HG03571 (cell line): ENCODE measurements around the gene TMSB4X.

Experiments
- ATAC-seq: cut with Tn5 transposase; IDR thresholded peaks from one replicate; pipeline ENCODE4 v1.9.1; 2021; ENCODE audit not compliant: unreplicated experiment

The TMSB4X gene

GRCh38 chrX:13022926-13023325 is 48.0 kb downstream of the TMSB4X start:
- ATAC-seq: no peak

GRCh38 chrX:13023567-13023966 is 48.7 kb downstream of the TMSB4X start:
- no peak for ATAC-seq

GRCh38 chrX:13023979-13024378 is 49.1 kb downstream of the TMSB4X start:
- no peak for ATAC-seq

GRCh38 chrX:13024986-13025385 is 50.1 kb downstream of the TMSB4X start:
- no peak for ATAC-seq
